ENCODE measurements around the gene PRDM16.

- no peak for TF ChIP-seq CTCF (IDR thresholded peaks at IDR 0.05; ENCODE audit: low read length)
- no peak for TF ChIP-seq EZH2 (IDR thresholded peaks at IDR 0.05; ENCODE audit: borderline replicate concordance, low read length)
Measured at GRCh38 chr1:3363756-3364155, 294.8 kb downstream of the PRDM16 start.

Measured in OCI-LY1 (cell line).